Measurements from ENCODE around the gene OLFM2. TPM values are rescaled to one million over a fixed set of nuclear protein-coding genes. Genes with fewer than 3 reads are reported as not detected.

Gene OLFM2
- total and polyA plus RNA-seq, 9 of the 15 experiments (the other 6 are each of a cell fraction or from before 2014, with no cell fraction given) = 0.10 to 0.33 (median 0.23) TPM; not detected in 4

DNA sequence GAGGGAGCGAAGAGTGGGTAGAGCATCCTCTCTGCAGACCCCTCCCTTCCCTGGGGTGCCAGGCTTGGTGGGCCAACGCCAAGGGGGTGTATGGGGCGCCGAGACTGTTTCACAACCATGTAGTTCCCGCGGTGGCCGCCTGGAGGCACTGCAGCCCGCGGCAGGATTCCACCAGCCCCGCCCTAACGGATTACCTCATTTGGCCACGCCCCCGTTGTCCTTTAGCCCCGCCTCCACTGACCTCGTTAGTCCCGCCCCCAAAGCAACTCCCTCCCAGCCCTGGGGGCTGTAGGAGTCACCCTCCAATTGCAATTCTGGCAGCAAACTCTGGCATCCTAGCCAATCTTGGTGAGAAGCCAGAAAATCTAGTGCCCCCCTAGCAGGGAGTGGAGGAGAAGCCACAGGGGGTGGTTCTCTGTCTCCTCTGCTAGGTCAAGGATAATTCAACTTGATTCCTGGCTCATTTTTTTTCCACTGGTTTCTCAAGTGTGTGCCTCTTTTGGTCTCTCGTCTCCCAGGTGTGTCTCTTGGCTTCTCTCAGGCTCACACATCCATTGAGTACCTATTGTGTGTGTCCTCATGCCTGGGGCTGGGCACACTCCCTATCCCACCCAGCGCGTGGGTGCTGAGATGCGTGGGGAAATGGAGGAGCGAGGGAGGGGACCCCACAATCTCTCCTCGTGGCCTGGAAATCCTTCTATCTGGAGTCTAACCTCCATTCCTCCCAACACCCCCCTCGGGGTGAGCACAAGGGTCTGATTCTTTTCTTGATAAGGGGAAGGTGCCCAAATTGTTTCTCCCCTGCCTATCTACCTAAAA is 2.0 kb downstream of the OLFM2 start (continued):
- TF ChIP-seq CBFA2T3 (IDR thresholded peaks at IDR 0.05) = no peak
- TF ChIP-seq, protein P1, sequence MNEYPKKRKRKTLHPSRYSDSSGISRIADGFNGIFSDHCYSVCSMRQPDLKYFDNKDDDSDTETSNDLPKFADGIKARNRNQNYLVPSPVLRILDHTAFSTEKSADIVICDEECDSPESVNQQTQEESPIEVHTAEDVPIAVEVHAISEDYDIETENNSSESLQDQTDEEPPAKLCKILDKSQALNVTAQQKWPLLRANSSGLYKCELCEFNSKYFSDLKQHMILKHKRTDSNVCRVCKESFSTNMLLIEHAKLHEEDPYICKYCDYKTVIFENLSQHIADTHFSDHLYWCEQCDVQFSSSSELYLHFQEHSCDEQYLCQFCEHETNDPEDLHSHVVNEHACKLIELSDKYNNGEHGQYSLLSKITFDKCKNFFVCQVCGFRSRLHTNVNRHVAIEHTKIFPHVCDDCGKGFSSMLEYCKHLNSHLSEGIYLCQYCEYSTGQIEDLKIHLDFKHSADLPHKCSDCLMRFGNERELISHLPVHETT (CRISPR knock-in tag; conservative IDR thresholded peaks at IDR 0.05 in 1 of 2, IDR thresholded peaks at IDR 0.05 in 1 of 2) = no peak
- TF ChIP-seq CREM (IDR thresholded peaks at IDR 0.05; ENCODE audit: low read depth) = peak; percentile 43; the same call in 1 of the 2 replicates
- no peak for TF ChIP-seq ATF1 (CRISPR knock-in tag; IDR thresholded peaks at IDR 0.05)
- TF ChIP-seq ATF1 (tag; IDR thresholded peaks at IDR 0.05) = peak; percentile 82
- no peak for TF ChIP-seq PURB (CRISPR knock-in tag; IDR thresholded peaks at IDR 0.05; ENCODE audit: low read depth)
- 0 out of 2 replicates have a peak, but pooled peaks have one; percentile 19 for TF ChIP-seq CTBP1 (IDR thresholded peaks at IDR 0.05; ENCODE audit: borderline replicate concordance)
- no peak for TF ChIP-seq NONO (IDR thresholded peaks at IDR 0.05; ENCODE audit: low read depth in 2 of 2, low read length in 1 of 2)
- no peak for TF ChIP-seq DNMT1 (IDR thresholded peaks at IDR 0.05)
- TF ChIP-seq, protein P2, sequence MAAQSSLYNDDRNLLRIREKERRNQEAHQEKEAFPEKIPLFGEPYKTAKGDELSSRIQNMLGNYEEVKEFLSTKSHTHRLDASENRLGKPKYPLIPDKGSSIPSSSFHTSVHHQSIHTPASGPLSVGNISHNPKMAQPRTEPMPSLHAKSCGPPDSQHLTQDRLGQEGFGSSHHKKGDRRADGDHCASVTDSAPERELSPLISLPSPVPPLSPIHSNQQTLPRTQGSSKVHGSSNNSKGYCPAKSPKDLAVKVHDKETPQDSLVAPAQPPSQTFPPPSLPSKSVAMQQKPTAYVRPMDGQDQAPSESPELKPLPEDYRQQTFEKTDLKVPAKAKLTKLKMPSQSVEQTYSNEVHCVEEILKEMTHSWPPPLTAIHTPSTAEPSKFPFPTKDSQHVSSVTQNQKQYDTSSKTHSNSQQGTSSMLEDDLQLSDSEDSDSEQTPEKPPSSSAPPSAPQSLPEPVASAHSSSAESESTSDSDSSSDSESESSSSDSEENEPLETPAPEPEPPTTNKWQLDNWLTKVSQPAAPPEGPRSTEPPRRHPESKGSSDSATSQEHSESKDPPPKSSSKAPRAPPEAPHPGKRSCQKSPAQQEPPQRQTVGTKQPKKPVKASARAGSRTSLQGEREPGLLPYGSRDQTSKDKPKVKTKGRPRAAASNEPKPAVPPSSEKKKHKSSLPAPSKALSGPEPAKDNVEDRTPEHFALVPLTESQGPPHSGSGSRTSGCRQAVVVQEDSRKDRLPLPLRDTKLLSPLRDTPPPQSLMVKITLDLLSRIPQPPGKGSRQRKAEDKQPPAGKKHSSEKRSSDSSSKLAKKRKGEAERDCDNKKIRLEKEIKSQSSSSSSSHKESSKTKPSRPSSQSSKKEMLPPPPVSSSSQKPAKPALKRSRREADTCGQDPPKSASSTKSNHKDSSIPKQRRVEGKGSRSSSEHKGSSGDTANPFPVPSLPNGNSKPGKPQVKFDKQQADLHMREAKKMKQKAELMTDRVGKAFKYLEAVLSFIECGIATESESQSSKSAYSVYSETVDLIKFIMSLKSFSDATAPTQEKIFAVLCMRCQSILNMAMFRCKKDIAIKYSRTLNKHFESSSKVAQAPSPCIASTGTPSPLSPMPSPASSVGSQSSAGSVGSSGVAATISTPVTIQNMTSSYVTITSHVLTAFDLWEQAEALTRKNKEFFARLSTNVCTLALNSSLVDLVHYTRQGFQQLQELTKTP (IDR thresholded peaks at IDR 0.05; ENCODE audit: low read depth in 1 of 2, partially characterized antibody in 2 of 2) = no peak
- TF ChIP-seq ZNF197 (CRISPR knock-in tag; IDR thresholded peaks at IDR 0.05; ENCODE audit: low read depth) = no peak
- TF ChIP-seq, protein P3, sequence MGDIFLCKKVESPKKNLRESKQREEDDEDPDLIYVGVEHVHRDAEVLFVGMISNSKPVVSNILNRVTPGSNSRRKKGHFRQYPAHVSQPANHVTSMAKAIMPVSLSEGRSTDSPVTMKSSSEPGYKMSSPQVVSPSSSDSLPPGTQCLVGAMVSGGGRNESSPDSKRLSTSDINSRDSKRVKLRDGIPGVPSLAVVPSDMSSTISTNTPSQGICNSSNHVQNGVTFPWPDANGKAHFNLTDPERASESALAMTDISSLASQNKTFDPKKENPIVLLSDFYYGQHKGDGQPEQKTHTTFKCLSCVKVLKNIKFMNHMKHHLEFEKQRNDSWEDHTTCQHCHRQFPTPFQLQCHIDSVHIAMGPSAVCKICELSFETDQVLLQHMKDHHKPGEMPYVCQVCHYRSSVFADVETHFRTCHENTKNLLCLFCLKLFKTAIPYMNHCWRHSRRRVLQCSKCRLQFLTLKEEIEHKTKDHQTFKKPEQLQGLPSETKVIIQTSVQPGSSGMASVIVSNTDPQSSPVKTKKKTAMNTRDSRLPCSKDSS (IDR thresholded peaks at IDR 0.05; ENCODE audit: low read depth, partially characterized antibody) = no peak
- TF ChIP-seq ZFP36 (IDR thresholded peaks at IDR 0.05; ENCODE audit: low read depth, low read length, partially characterized antibody) = no peak
- no peak for TF ChIP-seq HOXB6 (CRISPR knock-in tag; IDR thresholded peaks at IDR 0.05; ENCODE audit: borderline replicate concordance)
- no peak for TF ChIP-seq ZSCAN32 (CRISPR knock-in tag; IDR thresholded peaks at IDR 0.05)
- TF ChIP-seq PHB2 (IDR thresholded peaks at IDR 0.05; ENCODE audit: low read depth) = no peak
- peak; percentile 38; the same call in 1 of the 2 replicates for TF ChIP-seq KLF16 (IDR thresholded peaks at IDR 0.05)
- TF ChIP-seq DACH1 (IDR thresholded peaks at IDR 0.05; ENCODE audit: partially characterized antibody) = no peak
- no peak for TF ChIP-seq U2AF2 (optimal IDR thresholded peaks at IDR 0.05; ENCODE audit: low read depth, low read length)
- no peak for TF ChIP-seq NCOA1 (IDR thresholded peaks at IDR 0.05; ENCODE audit: low read depth)
